Karpas-422 (cell line): Measurements from ENCODE around the gene PRPSAP2. TPM values are rescaled to one million over a fixed set of nuclear protein-coding genes. Genes with fewer than 3 reads are reported as not detected.

ENCODE experiments used
- DNase-seq: peaks from one replicate; pipeline ENCODE4 v3.0.0-alpha.2; 2015
- H2AFZ ChIP-seq: fragments of 200-600 bp; sonication (generic); 2 replicates; pipeline ENCODE4 v1.6.1; 2014; ENCODE audit warnings: antibody characterized with exemption, low read length, mixed read lengths
- H3K27ac ChIP-seq: fragments of 200-600 bp; sonication (generic); 2 replicates; pipeline ENCODE4 v1.5.1; 2014; ENCODE audit warnings: mild to moderate bottlenecking, low read length, moderate library complexity
- H3K27me3 ChIP-seq: fragments of 200-600 bp; sonication (generic); 2 replicates; pipeline ENCODE4 v1.6.1; 2014; ENCODE audit warnings: low read length, mixed read lengths
- H3K36me3 ChIP-seq: fragments of 200-600 bp; sonication (generic); 2 replicates; pipeline ENCODE4 v1.6.1; 2014; ENCODE audit warnings: low read length, mixed read lengths; ENCODE audit not compliant: insufficient read depth
- H3K4me1 ChIP-seq: fragments of 200-600 bp; sonication (generic); 2 replicates; pipeline ENCODE4 v1.6.1; 2014; ENCODE audit warnings: mild to moderate bottlenecking, low read length, mixed read lengths
- H3K4me2 ChIP-seq: fragments of 200-600 bp; sonication (generic); 2 replicates; pipeline ENCODE4 v1.6.1; 2014; ENCODE audit warnings: low read length, low read depth, mild to moderate bottlenecking; ENCODE audit not compliant: poor library complexity, severe bottlenecking
- H3K4me3 ChIP-seq: fragments of 200-600 bp; sonication (generic); 2 replicates; pipeline ENCODE4 v1.5.1; 2014; ENCODE audit warnings: mild to moderate bottlenecking, antibody characterized with exemption, low read length, mixed read lengths
- H3K79me2 ChIP-seq: fragments of 200-600 bp; sonication (generic); 2 replicates; pipeline ENCODE4 v1.6.1; 2014; ENCODE audit warnings: mild to moderate bottlenecking, low read length, mixed read lengths
- H3K9ac ChIP-seq: fragments of 200-600 bp; sonication (generic); 2 replicates; pipeline ENCODE4 v1.6.0; 2014; ENCODE audit warnings: low read length
- H3K9me2 ChIP-seq: fragments of 200-600 bp; sonication (generic), shearing (Covaris generic); replicated peaks from 2 replicates; pipeline ENCODE4 v1.6.0; 2014; ENCODE audit warnings: mild to moderate bottlenecking, low read length, moderate library complexity; ENCODE audit not compliant: insufficient read depth
- H3K9me3 ChIP-seq: fragments of 300-700, 200-600 bp; sonication (generic); 2 replicates; pipeline ENCODE4 v1.6.1; 2014; ENCODE audit warnings: low read length, mixed read lengths
- H4K20me1 ChIP-seq: fragments of 200-600 bp; sonication (generic); 2 replicates; pipeline ENCODE4 v1.6.1; 2014; ENCODE audit warnings: mild to moderate bottlenecking, antibody characterized with exemption, low read length, low read depth; ENCODE audit not compliant: insufficient read depth
- total RNA-seq: library from RNA; depleted of rRNA; stranded (reverse); fragments of >200 nt; shearing (Covaris generic); gene quantifications from 2 replicates; pipeline ENCODE4 v1.2.3, GENCODE V29; 2014; ENCODE audit warnings: low replicate concordance

Gene PRPSAP2
- total RNA-seq, 1 experiment from 2014 or later: 114 TPM

DNA sequence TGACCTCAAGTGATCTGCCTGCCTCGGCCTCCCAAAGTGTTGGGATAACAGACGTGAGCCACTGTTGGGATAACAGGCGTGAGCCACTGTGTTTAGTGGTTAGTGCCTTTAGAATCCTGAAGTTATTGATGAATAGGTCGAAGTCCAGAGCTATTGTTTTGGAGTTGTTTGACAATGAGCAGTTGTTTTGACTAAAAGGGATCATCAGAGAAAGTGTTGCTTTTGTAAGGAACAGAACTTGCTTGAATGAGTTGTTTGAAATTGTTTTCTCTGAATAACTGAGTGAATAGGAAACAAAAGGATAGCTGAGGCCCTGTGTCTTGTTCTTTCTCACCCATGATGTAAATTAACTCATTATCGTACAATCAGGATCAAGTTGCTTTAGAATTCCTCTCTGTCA lies 46.6 kb downstream of the PRPSAP2 start:
- no peak overlapping the region for H3K4me3 ChIP-seq
- peaks cover 21% of the 10 kb centered on the region for H3K4me1 ChIP-seq
- H3K9ac ChIP-seq: no peak overlapping the region
- H4K20me1 ChIP-seq: no peaks in the 10 kb centered on the region
- H3K9me2 ChIP-seq: no peaks in the 10 kb centered on the region
- H3K36me3 ChIP-seq: peaks cover 26% of the 10 kb centered on the region; the same call in 1 of the 2 replicates
- no peaks in the 10 kb centered on the region for H3K27me3 ChIP-seq
- no peaks in the 10 kb centered on the region for H3K9me3 ChIP-seq
- peaks cover 38% of the 10 kb centered on the region for H3K79me2 ChIP-seq
- no peak overlapping the region for H3K27ac ChIP-seq
- no peak for DNase-seq
- no peak overlapping the region for H3K4me2 ChIP-seq
- no peak overlapping the region for H2AFZ ChIP-seq

DNA sequence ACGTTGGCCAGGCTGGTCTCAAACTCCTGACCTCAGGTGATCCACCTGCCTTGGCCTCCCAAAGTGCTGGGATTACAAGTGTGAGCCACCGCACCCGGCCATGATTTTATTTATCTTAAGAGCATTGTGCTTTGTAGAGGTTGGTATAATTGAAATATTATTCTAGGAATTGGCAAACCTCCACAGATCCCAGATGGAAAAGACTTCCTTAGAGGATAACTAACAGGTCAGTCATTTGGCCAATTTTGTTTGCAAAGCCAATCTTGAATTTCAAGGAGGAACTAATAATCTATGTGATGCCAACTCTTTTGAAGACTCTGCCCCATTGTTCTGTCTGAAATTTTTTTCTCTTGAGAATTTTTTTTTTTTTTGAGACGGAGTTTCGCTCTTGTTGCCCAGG lies 47.3 kb downstream of the PRPSAP2 start:
- Histone ChIP-seq H4K20me1 (no peaks in the 10 kb centered on the region), H3K4me1 (peaks cover 14% of the 10 kb centered on the region), H3K9me3 (no peaks in the 10 kb centered on the region), H3K9ac (no peak overlapping the region), H3K27me3 (no peaks in the 10 kb centered on the region), H3K4me3 (no peak overlapping the region), H3K79me2 (peaks cover 36% of the 10 kb centered on the region), H3K9me2 (no peaks in the 10 kb centered on the region), H3K4me2 (no peak overlapping the region), H2AFZ (no peak overlapping the region), H3K27ac (no peak overlapping the region), H3K36me3 (peaks cover 26% of the 10 kb centered on the region; the same call in 1 of the 2 replicates)
- no peak for DNase-seq

DNA sequence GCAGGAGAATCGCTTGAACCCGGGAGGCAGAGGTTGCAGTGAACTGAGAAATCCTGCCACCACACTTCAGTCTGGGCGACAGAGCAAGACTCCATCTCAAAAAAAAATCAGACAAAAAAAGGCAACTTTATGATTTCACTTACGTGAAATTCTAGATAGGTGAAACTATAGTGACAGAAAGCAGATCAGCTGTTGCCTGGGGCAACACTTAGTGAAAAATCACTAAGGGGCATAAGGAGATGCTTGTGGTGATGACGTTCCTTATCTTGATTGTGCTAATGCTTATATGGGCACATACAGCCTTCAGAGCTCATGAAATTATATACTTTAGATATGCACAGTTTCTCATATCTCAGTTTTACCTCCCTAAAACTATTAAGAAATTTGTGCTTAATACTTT lies 52.4 kb downstream of the PRPSAP2 start:
- Histone ChIP-seq H3K9ac (no peak overlapping the region), H3K27ac (peak overlapping the region; percentile 37), H3K27me3 (no peaks in the 10 kb centered on the region), H4K20me1 (no peaks in the 10 kb centered on the region), H3K4me1 (peaks cover 5% of the 10 kb centered on the region), H3K4me2 (no peak overlapping the region), H3K79me2 (peaks cover 5% of the 10 kb centered on the region; the same call in 1 of the 2 replicates), H3K9me3 (no peaks in the 10 kb centered on the region), H3K9me2 (no peaks in the 10 kb centered on the region), H3K36me3 (peaks cover 34% of the 10 kb centered on the region), H2AFZ (no peak overlapping the region), H3K4me3 (no peak overlapping the region)
- DNase-seq: no peak

DNA sequence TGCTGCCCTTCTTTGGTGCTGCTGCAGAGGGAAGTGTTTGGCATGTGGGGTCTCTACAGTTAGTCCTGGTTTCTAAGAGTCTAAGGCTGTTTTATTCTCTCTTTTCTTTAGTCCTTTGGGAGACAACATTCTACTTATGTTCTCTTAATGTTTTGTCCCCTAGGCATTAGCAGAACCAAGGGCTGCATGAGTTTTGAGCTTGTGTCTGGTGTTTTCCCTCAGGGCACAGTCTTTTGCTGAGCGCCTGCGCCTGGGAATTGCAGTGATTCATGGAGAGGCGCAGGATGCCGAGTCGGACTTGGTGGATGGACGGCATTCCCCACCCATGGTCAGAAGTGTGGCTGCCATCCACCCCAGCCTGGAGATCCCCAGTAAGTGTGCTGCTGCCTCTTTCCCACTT lies 53.0 kb downstream of the PRPSAP2 start:
- peaks cover 34% of the 10 kb centered on the region for H3K36me3 ChIP-seq

DNA sequence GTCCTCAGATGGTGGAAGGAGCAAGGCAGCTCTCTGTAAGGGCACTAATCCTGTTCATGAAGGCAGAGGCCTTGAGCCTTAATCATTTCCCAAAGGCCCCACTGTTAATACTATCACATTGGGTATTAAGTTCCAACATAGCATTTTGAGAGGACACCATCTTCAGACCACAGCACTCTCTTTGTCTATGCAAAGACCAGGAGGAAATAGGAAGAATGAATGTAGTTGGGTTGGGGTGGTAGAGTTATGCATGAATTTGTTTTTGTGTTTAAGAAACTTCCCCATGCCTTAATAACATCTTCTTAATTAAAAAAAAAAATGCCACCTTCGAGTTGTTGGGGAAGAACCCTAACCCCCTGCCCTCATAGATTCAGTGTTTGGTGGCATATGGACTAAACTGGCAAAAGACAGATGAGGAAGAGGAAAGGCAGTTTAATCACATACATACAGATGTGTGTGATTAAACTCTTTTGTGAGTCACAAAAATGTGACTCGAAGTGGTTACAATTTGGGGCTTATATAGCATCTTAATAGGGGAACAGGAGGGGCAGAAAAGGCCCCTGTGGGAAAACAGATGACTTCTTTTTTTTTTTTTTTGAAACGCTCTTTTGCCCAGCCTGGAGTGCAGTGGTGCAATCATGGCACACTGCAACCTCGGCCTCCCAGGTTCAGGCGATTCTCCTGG lies 59.0 kb downstream of the PRPSAP2 start:
- Histone ChIP-seq H3K4me2 (peak overlapping the region; percentile 57), H3K79me2 (peaks cover 38% of the 10 kb centered on the region), H2AFZ (no peak overlapping the region), H4K20me1 (no peaks in the 10 kb centered on the region), H3K27me3 (no peaks in the 10 kb centered on the region), H3K4me1 (peaks cover 67% of the 10 kb centered on the region), H3K36me3 (peaks cover 30% of the 10 kb centered on the region), H3K4me3 (peak overlapping the region; percentile 37; the same call in 1 of the 2 replicates), H3K27ac (peak overlapping the region; percentile 95), H3K9ac (peak overlapping the region; percentile 58), H3K9me2 (no peaks in the 10 kb centered on the region), H3K9me3 (no peaks in the 10 kb centered on the region)
- DNase-seq: peak; percentile 90

More for the DNA sequence above, 53.0 kb downstream of the PRPSAP2 start:
- H4K20me1 ChIP-seq: no peaks in the 10 kb centered on the region
- no peaks in the 10 kb centered on the region for H3K9me3 ChIP-seq
- H3K27me3 ChIP-seq: no peaks in the 10 kb centered on the region
- H3K4me1 ChIP-seq: peaks cover 11% of the 10 kb centered on the region
- no peak overlapping the region for H2AFZ ChIP-seq
- H3K79me2 ChIP-seq: peaks cover 2% of the 10 kb centered on the region; the same call in 1 of the 2 replicates
- H3K9ac ChIP-seq: no peak overlapping the region
- no peak overlapping the region for H3K4me2 ChIP-seq
- DNase-seq: no peak
- no peak overlapping the region for H3K4me3 ChIP-seq
- no peaks in the 10 kb centered on the region for H3K9me2 ChIP-seq
- H3K27ac ChIP-seq: 0 out of 2 replicates have a peak overlapping the region, but pooled peaks have one; percentile 37

DNA sequence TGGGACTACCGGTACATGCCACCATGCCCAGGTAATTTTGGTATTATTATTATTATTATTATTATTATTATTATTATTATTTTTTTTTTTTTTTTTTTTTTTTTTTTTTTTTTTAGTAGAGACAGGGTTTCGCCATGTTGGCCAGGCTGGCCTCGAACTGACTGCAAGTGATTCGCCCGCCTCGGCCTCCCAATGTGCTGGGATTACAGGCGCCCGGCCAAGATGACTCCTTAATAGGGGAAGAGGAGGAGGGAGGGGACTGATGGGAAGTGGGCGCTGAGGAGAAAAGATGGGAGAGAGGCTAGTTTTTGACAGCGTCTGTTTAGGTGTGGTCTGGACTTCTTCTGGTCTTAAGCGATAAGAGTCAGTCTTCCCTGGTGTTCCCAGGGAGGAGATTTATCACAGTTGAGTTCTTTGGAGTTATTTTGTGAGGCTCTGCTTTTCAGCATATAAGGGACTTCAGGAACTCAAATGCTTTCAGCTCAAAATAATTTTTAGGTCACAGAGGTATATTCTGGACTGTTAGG lies 59.6 kb downstream of the PRPSAP2 start:
- H3K4me3 ChIP-seq: peak overlapping the region; percentile 37; the same call in 1 of the 2 replicates
- peak overlapping the region; percentile 57 for H3K4me2 ChIP-seq
- H3K27ac ChIP-seq: peak overlapping the region; percentile 95
- H3K79me2 ChIP-seq: peaks cover 42% of the 10 kb centered on the region
- no peaks in the 10 kb centered on the region for H3K9me3 ChIP-seq
- peaks cover 26% of the 10 kb centered on the region for H3K36me3 ChIP-seq
- no peaks in the 10 kb centered on the region for H3K27me3 ChIP-seq
- no peaks in the 10 kb centered on the region for H4K20me1 ChIP-seq
- DNase-seq: no peak
- H3K4me1 ChIP-seq: peaks cover 73% of the 10 kb centered on the region
- H3K9ac ChIP-seq: peak overlapping the region; percentile 56
- H2AFZ ChIP-seq: no peak overlapping the region
- no peaks in the 10 kb centered on the region for H3K9me2 ChIP-seq

DNA sequence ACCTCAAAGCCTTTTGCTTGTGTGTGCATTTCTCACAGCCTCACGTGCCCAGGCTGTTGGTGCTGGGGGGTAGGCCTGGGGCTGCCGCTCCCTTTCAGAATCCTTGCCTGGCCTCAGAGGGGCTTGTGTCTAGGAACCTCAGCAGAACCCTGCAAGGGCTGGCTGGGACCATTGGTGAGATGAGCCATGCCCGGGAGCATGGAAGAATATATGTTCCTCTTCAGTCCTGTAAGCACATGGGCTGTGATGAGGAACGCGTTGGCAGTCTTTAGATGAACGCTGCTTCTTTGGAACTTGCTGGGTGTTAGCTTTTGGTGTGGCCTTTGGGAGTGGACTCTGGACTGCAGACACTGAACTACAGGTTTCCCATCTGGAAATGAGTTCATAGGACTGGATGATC lies 62.0 kb downstream of the PRPSAP2 start:
- Histone ChIP-seq H3K4me1 (peaks cover 78% of the 10 kb centered on the region), H3K27me3 (no peaks in the 10 kb centered on the region), H3K9ac (peak overlapping the region; percentile 51), H3K79me2 (peaks cover 54% of the 10 kb centered on the region), H4K20me1 (no peaks in the 10 kb centered on the region), H3K4me3 (no peak overlapping the region), H2AFZ (no peak overlapping the region), H3K9me3 (no peaks in the 10 kb centered on the region), H3K36me3 (peaks cover 28% of the 10 kb centered on the region), H3K9me2 (no peaks in the 10 kb centered on the region), H3K4me2 (peak overlapping the region; percentile 71), H3K27ac (peak overlapping the region; percentile 95)
- DNase-seq: peak; percentile 50

DNA sequence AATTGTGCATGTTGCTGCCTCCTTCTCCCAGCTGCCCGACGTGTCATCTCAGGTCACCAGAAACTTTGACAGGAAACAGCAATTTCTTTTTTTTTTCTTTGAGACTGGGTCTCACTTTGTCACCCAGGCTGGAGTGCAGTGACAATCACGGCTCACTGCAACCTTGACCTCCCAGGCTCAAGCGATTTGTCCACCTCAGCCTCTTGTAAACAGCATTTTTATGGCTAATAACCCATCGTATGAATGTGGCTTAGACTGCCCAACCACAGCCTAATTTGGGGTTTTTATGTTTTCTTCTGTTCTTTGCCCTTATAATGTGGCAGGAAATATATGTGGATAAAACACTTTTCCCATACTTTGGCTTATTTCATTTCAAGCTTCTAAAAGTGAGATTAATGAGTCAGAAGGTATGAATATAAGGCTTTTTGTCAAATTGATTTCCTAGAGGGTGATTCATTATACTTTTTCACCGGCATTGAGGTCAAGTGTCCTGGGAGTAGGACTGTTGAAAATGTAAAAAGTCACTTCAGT lies 63.0 kb downstream of the PRPSAP2 start:
- peaks cover 59% of the 10 kb centered on the region for H3K79me2 ChIP-seq
- peaks cover 34% of the 10 kb centered on the region for H3K36me3 ChIP-seq
- no peaks in the 10 kb centered on the region for H4K20me1 ChIP-seq
- peak; percentile 79 for DNase-seq
- peak overlapping the region; percentile 95 for H3K27ac ChIP-seq
- H3K9me3 ChIP-seq: no peaks in the 10 kb centered on the region
- H2AFZ ChIP-seq: no peak overlapping the region
- H3K4me3 ChIP-seq: peak overlapping the region; percentile 46
- H3K4me1 ChIP-seq: peaks cover 68% of the 10 kb centered on the region
- H3K27me3 ChIP-seq: no peaks in the 10 kb centered on the region
- peak overlapping the region; percentile 62 for H3K9ac ChIP-seq
- peak overlapping the region; percentile 71 for H3K4me2 ChIP-seq
- no peaks in the 10 kb centered on the region for H3K9me2 ChIP-seq
